Effector CD8-positive, alpha-beta T cell (primary cell): ENCODE measurements around the gene AP3S1.
"Not testable (repeated sequence)": the region's sequence is repeated elsewhere in the genome, so short reads cannot be mapped to it uniquely, and the experiment has no call there.

ENCODE experiments used
- DNase-seq: peaks from one replicate; lab custom pipeline; 2025; lab: John Stamatoyannopoulos, UW

Gene AP3S1

GRCh38 chr5:115824983-115825382 is 16.8 kb upstream of the AP3S1 start:
- not testable (repeated sequence) for DNase-seq

GRCh38 chr5:115825948-115826347 is 15.8 kb upstream of the AP3S1 start:
- no peak for DNase-seq

GRCh38 chr5:115829913-115830312 is 11.8 kb upstream of the AP3S1 start:
- DNase-seq, result no peak

GRCh38 chr5:115831163-115831768 is 10.5 kb upstream of the AP3S1 start:
- DNase-seq, result no peak

- no peak for DNase-seq
Measured at GRCh38 chr5:115835481-115835880, 6.3 kb upstream of the AP3S1 start.

- DNase-seq, result no peak
Measured at GRCh38 chr5:115838885-115839518, 2.7 kb upstream of the AP3S1 start.

GRCh38 chr5:115840873-115841272 is 862 bp upstream of the AP3S1 start:
- DNase-seq, result no peak

- DNase-seq, result no peak
Measured at GRCh38 chr5:115842089-115842935, 577 bp downstream of the AP3S1 start.

- no peak for DNase-seq
Measured at GRCh38 chr5:115842952-115843351, 1.2 kb downstream of the AP3S1 start.

GRCh38 chr5:115843444-115844130 is 1.9 kb downstream of the AP3S1 start:
- no peak for DNase-seq

- no peak for DNase-seq
Measured at GRCh38 chr5:115844321-115844817, 2.6 kb downstream of the AP3S1 start.

- no peak for DNase-seq
Measured at GRCh38 chr5:115847290-115847689, 5.6 kb downstream of the AP3S1 start.

- DNase-seq, result no peak
Measured at GRCh38 chr5:115849258-115849798, 7.6 kb downstream of the AP3S1 start.

GRCh38 chr5:115850744-115851416 is 9.1 kb downstream of the AP3S1 start:
- DNase-seq, result no peak

- DNase-seq, result no peak
Measured at GRCh38 chr5:115854139-115854538, 12.4 kb downstream of the AP3S1 start.

GRCh38 chr5:115855959-115856358 is 14.2 kb downstream of the AP3S1 start:
- DNase-seq, result no peak

- no peak for DNase-seq
Measured at GRCh38 chr5:115857057-115857479, 15.3 kb downstream of the AP3S1 start.

- DNase-seq, result no peak
Measured at GRCh38 chr5:115857626-115858349, 16.1 kb downstream of the AP3S1 start.

GRCh38 chr5:115858396-115858795 is 16.7 kb downstream of the AP3S1 start:
- DNase-seq, result no peak

GRCh38 chr5:115859378-115859777 is 17.6 kb downstream of the AP3S1 start:
- DNase-seq, result no peak
